Skin epidermis (tissue), 12 donors: ENCODE results near the gene RHBDF2.

Experiments used
- H3K27ac ChIP-seq, 21 experiments: fragments of 200-600 bp; sonication (generic) in 11 of 21; one replicate each; pipeline ENCODE4 v1.5.0; 2020; ENCODE audit warnings: mild to moderate bottlenecking in 3 of 21, inconsistent platforms in 2 of 21, moderate library complexity in 2 of 21
- H3K4me3 ChIP-seq, 7 experiments: fragments of 200-600 bp; sonication (generic) in 2 of 7; one replicate each; pipeline ENCODE4 v1.5.0; 2020; ENCODE audit warnings: inconsistent platforms in 2 of 7, mild to moderate bottlenecking in 2 of 7, moderate library complexity in 1 of 7

RHBDF2 gene

DNA sequence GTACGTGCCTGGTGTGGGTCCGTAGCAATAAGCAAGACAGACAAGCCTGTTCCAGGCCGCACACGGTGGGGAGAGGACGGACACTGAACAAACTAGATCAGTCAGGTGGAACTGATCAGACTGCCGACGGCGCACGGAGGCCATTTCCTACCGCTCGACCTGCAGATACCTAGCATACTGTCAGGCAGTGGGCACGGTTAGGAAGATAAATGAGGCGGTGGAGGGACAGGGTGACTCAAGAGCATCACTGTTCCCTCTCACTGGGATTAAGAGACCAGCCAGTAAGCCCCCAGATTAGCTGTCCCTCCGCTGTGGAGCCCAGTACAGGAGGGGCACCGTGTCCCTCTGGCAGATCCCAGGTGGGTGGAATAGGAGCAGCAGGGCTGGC is 29.0 kb downstream of the RHBDF2 start:
- Histone ChIP-seq H3K27ac (no peak overlapping the region), H3K4me3 (no peak overlapping the region)

DNA sequence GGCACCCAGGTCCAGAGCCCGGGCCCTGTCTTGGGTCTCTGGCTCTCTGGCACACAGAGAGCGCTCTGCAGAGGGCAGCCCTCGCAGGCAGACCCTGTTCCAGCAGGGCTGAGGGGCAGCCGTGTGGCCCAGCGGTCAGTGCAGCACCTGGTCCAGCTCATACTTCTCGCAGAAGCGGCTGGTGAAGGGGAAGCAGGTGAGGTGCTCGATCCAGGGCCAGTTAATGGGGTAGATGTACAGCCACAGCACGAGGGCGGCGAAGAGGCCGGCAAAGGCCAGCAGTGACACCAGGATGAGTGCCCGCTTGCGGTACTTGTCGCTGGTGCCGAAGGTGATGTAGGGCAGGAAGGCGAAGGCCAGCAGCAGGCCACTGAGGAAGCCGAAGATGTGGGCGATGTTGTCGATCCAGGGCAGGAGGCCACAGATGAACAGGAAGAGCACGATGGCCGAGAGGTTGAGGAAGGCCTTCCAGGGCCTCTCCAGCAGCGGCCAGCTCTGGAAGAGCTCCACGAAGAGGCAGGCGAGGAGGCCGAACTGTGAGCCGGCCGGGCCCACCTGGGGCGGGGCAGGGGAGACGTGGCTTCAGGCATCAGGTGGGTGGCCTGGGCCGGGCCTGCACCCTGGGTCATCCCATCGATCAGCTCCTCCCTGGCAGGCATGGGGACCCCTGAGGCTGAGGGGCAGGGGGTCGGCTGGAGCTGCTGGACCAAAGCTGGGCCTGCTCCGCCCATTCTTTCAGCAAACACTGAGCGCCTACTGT is 29.5 kb downstream of the RHBDF2 start:
- no peak overlapping the region for H3K27ac ChIP-seq

DNA sequence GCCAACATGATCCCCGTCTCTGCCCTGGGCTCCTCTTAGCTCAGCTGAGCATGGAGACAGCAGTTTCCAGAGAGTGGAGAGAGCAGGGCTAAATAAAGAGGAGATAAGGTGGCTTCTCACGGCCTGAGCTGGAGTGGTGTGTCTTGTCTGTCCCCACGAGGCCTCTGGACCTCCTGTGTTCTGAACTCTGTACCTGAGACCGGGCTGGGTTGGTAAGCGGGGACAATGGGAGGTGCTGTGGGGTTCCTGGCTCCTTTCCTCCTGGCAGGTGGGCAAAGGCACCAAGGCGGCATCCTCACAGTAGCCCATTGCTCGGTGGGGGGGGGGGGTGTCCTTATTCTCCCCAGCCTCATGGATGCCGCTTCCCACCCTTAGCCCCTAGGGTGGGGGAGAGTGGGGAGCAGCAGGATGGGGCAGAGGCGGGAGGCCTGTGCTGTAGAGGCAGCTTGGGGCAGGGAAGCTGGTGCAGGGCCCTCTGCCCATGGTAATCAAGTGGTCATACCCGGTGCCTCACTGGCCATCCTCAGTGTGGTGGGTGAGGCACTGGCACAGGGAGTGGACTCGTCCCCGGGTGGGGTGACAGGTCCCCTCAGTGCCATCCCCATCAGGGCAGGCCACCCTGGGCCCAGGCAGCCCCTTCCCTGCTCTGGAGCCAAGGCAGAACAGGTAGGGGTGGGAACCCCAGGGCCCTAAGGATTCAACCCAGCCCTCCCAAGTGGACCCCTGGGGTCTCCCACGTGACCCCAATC is 31.1 kb downstream of the RHBDF2 start:
- Histone ChIP-seq H3K27ac (no peak overlapping the region), H3K4me3 (no peak overlapping the region)

More for the DNA sequence above, 29.5 kb downstream of the RHBDF2 start:
- no peak overlapping the region for H3K4me3 ChIP-seq

DNA sequence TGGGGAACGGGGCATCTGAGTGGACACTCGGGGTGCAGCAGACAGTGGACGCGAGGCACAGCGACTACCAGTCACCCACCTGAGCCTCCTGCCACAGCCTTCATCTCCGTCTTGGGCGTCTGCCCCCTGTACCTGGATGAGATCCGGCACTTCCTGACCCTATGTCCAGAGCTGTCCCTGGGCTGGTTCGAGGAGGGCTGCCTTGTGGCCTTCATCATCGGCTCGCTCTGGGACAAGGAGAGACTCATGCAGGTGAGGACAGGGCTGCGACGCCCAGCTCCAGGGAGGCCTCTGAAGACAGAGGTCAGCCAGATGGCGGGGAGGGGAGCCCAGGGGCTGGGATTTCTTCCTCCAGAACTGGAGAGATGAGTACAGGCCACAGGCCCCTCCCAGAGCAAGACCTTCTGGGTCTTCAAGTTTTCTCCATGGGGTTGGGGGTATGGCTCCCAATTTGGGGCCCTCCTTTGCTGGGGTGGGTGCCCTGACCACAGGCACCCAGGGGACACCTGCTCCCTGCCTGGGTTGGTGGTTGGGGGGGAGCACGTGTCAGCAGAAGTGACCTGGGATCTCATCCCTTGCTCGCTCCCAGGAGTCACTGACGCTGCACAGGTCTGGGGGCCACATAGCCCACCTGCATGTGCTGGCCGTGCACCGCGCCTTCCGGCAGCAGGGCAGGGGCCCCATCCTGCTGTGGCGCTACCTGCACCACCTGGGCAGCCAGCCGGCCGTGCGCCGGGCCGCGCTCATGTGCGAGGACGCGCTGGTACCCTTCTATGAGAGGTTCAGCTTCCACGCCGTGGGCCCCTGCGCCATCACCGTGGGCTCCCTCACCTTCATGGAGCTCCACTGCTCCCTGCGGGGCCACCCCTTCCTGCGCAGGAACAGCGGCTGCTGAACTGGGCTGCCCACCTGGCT is 31.9 kb downstream of the RHBDF2 start:
- Histone ChIP-seq H3K4me3 (no peak overlapping the region), H3K27ac (no peak overlapping the region)

DNA sequence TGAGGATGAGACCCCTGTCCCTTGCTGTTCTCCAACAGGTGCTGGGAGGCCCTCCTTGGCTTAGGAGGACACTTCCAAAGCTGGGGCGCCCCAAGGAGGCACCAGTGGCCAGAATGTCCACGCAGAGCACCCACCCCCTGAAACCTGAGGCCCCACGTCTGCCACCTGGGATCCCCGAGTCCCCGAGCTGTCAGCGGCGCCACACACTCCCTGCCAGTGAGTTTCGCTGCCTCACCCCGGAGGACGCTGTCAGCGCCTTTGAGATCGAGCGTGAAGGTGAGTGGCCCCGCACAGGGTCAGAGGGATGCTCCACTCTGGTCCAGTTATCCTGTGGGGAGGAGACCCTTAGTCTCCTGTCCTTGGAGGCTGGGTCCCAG is 32.6 kb downstream of the RHBDF2 start:
- no peak overlapping the region for H3K27ac ChIP-seq
- no peak overlapping the region for H3K4me3 ChIP-seq

DNA sequence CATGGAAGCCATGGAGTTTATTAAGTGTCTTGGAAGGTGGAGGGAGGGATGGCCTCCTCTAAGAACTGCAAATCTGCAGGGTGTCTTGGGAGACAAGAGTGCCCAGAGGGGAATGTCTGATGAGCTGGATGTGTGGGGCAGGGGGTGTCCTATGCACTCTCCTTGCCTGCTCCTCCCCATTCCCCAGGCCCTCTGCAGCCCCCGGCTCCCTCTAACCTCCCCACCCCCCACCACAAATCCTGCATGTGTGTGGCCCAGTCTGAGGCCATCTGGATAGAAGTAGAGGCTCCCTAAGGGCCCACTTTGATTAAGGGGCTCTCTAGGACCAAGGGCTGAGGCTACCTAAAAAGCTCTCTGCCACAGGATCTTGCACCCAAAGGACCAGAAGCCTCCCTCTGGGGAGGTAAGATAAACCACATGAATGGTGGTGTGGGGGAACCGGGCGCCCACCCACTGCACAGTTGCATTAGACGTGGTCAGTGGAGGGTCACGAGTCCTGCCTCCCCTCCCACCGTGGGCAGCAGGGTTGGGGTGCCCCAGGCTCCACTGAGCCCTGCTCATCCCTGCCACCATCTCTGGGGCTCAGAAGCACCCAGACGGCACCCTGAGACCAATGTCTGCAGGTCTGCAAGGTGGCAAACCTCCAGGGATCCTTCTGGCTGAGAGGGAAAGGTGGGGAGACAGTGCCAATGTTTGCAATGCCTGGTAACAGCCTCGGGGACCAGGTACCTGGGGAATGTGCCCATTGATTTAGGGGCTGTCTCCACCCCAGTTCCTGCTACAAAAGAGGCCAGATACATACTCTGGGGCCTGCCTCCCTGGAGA is 33.2 kb downstream of the RHBDF2 start:
- no peak overlapping the region for H3K4me3 ChIP-seq
- H3K27ac ChIP-seq = no peak overlapping the region

DNA sequence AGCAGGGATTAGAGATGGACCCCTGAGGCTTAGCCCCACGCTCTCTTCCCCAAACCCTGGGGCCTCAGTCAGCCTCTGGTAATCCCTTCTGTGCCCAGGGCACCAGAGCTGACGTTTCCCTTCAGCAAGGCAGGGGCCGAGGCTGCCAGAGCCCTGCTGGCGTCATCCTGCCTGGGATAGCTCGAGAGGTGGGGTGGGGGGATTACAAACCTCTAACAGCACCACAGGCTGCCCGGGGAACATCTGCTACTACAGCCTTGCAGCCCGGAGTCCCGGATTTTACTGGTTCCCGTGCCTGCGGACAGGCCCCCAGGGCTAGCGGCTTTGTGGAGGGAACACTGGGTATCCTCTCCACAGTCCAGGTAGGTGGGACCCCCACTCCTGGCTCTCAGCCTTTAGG is 33.9 kb downstream of the RHBDF2 start, which contains the start of gene AANAT:
AANAT (plus strand) TSS at position 238 of the 400 bp plus-strand sequence. CDS start 1,144 bp downstream, outside the sequence.
- Histone ChIP-seq H3K27ac (no peak within 1 kb of the TSS), H3K4me3 (no peak within 1 kb of the TSS)

DNA sequence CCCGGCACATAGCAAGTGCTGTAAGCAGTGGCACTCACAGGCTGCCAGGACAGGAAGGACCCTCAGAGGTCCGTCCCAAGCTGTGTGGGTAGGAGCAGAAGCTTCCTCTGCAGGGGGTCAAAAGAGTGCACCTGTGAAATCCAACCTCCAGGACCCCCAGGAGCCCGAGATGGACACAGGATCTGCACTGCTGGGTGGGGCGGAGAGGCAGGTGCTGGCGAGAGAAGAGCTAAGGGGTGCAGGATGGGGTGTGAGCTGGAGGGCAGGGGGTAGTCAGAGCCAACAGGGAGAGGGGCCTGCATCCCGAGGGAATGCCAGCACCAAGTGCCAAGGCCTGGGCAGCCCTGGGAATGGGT is 34.5 kb downstream of the RHBDF2 start:
- Histone ChIP-seq H3K4me3 (no peak overlapping the region), H3K27ac (no peak overlapping the region)

DNA sequence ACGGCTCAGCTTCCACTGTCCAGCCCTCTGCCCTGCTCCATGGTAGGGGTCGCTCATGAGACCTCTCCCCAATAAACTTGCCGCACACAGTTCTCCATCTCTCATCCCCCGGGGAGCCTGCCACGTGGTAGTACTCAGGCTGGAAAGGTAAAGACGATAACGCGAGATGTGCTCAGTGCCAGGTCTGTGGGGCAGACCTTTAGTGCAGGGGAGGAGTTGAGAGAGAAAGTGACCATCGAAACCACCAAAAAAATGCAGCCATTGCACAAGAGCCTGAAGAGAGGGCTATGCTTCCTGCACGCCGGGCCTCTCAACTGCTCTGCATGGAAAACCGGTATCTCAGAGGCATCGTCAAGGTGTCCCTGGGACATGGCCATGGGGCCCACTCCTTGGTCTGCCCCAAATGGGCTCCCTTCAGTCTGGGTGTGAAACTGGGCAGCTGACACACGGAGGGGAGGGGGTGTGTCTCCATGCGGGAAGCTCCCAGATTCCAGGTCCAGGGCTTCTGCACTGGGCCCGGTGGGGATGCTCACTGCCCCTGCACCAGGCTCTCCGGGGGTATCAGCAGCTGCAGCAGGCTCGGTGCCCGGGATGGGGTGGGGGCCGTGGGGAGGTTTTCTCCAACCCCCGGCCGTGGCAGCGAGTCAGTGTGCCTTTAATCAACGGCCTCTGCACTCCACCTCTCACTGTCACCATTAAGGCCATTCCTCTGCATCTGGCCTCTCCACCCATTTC is 38.5 kb downstream of the RHBDF2 start:
- no peak overlapping the region for H3K4me3 ChIP-seq
- H3K27ac ChIP-seq = no peak overlapping the region

DNA sequence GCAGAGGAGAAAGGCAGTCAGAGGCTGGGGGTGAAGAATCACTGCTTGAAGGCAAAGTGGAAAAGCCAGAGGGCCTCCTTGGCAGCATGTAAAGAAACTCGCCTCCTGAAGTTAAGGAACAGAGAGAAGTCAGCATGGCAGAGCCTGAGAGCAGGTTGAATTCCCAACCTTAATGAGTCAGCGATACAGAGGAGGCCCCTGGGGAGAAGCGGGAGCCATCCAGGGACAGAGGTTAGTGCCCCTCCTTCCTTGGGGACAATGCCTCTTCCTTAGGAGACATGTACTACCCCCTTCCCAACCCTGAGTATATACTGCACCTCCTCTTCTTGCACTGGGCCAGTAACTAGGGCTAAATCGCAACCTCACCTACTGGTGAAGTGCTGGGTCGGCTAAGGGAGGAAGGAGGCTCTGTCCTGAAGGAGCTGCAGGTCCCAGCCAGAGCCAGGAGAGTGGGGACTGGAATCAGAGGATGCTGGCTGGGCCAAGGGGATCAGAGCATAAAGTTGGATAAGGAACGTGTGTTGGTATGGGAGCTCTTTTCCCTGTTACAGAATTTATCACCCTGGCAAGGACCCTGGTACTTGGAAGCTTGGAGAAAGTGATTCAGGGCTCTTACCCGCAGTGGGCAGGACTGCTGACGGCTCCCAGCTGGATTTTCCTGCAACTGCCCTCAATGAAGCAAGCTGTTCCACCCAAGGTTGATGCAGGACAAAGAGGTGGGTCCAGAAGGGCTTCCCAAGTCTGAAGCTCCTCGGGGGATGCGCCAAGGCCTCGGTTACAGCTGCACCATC is 39.3 kb downstream of the RHBDF2 start:
- Histone ChIP-seq H3K4me3 (no peak overlapping the region), H3K27ac (no peak overlapping the region)

DNA sequence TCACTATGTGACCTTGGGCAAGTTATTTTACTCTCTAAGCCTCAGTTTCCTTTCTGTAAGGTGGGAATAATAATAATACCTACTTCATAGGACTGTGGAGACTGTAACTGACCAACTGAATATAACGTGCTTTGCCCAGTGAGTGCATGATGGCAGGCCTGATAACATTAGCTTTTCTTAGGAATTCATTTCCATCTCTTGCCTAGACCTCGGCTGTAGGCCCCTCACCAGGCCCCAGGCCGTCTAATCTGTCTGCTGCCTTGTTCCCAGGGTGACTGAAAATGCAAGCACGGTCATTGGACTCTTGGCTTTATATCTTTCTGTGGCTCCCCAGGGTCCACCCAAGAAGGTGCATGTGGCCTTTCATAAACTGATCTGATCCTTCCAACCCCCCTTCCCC is 41.5 kb downstream of the RHBDF2 start:
- Histone ChIP-seq H3K27ac (no peak overlapping the region), H3K4me3 (no peak overlapping the region)

DNA sequence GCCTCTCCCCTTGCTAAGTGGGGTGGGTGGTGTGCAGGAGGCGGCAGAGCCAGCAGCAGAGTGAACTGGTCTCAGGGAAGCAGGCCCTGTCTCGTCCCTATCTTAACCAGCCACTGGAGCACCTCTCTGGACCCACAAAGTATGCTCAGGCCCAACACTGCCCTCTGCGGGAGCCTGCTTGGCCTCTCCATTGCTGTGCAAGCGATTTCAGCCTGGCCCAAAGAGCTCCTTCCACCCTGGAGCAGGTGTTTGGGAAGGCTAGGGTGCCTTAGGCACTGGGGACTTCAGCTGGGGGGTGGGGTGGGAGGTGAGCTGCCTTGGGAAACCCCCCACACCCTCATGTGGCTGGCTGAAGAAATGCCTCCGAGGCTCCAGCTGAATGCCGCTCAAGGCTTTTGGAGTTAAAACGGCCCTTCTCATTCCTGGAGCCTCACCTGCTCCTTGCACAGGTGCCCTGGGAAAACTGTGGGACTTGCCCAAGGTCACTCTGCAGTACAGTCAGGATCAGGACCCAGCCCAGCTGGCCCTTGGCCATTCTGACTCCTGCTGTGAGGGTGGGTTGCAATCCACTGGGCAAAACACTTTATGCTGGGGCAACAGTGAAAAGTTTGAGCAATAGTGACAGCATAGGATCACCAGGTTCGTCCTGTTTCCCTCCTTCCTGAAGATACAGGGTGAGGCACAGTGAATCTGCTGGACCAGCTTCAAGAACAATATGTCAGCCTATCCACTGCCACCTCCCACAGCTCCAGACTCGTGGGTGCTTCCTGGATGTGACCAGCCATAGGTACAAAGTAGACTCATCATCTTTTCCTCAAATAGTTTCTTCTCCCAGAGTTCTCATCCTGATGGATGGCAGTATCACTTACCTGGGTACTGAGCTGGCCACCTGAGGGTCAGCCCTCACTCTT is 42.4 kb downstream of the RHBDF2 start:
- Histone ChIP-seq H3K27ac (peak overlapping the region in 2 of 21 experiments; percentile 1 to 8), H3K4me3 (no peak overlapping the region)

DNA sequence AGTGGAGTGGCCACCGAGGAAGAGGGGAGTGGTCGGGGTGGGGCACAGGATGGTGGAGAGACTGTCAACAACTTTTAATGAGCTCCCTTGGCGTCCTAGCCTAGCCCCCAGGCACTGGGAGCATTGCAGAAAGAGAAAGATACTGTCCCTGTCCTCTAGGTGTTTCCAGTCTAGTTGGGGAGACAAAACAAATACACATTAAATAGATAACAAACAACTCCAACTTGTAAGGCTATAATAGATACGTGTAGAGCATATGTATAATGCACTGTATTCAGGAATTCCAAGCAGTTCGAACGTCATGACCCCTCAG is 47.8 kb downstream of the RHBDF2 start:
- H3K27ac ChIP-seq = peak overlapping the region in 1 of 21 experiments; percentile 84
- peak overlapping the region in 3 of 7 experiments; percentile 77 to 99 (median 96) for H3K4me3 ChIP-seq

DNA sequence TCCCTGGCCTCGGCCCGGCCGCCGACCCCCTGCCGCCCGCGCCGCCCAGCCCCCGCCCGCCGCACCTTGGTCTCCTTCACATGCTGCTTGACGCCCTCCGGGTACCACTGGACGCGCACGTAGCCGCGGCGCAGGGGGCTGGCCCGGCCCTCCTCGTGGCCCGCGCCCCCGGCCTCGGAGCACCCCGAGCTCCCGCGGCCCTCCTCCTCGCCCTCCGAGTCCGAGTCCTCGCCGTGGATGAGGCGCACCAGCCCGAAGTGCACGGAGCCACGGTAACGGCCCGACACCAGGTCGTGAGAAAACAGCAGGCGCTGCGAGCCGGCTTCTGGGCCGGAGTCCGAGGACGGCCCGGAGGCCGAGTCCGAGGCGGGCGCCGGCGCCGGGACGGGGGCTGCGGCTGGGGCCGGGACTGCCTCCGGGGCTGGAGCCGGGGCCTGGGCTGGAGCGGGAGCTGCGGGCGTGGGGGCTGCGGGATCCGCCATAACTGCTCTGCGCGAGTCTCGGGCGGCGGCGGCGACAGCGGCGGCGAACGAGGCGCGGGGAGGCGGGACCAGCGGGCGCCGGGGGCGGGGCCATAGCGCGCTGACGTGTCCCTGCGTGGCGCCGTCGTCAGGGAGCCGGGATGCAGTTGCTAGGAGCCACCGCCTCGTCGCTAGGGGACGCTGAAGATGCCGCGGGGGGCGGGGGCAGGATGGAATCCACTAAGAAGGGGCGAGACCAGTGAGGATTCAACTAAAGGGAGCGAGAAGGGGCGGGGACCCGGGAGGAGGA is 48.4 kb downstream of the RHBDF2 start, which contains the start of gene UBE2O:
UBE2O (minus strand) TSS at position 493 of the 771 bp plus-strand sequence; CDS start at position 482, 11 bp downstream.
- Histone ChIP-seq H3K27ac (peak within 1 kb of the TSS; percentile 36 to 87 (median 79)), H3K4me3 (peak within 1 kb of the TSS; percentile 77 to 99 (median 84))

DNA sequence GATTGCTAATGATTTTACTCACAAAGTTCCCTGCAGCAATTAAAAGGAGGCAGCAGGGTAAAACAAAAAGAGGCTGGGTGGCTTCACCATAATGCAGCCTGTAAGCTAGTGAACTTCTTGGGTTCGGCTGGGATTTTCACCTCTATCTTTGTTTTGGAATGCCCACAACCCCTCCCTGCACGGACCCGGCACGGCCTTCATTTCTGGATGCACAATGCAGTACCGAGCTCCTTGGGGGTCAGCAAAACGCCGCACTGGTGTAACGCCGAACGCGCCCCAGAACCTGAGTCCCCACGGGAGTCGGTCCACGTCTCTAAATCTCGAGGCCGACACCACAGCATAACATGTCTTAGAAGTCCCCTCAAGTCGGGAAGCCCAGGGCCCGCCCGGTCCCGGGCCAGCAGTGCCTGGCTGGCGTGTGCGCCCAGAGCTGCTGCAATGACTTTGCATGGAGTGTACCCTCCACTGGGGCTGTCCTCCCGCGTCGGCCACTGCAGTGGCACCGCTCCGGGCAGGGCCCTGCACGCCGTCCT is 49.0 kb downstream of the RHBDF2 start:
- Histone ChIP-seq H3K27ac (peak overlapping the region in 18 of 21 experiments; percentile 48 to 87 (median 80)), H3K4me3 (peak overlapping the region; percentile 77 to 99 (median 84))

DNA sequence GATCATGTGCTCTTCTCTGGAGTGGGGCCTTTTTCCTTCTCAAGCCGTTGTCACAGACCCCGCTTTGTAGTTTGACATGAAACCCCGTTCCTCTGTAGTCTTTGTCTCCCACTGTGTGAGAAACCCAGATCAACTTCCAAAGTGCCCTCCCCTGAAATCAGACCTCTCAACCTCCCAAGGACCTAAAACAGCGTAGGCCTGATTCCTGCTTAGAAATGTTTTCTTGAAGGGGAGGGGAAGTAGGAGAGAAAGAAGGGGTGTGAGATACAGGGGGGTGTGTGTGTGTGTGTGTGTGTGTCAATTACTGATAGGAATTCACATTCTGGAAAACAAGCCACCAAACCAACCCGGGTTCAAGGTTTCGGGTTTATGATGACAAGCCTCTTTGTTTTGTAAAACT is 49.7 kb downstream of the RHBDF2 start:
- Histone ChIP-seq H3K27ac (peak overlapping the region in 1 of 21 experiments; percentile 87), H3K4me3 (no peak overlapping the region)
